Measurements from ENCODE around the gene GNAT1.

GNAT1 gene

DNA sequence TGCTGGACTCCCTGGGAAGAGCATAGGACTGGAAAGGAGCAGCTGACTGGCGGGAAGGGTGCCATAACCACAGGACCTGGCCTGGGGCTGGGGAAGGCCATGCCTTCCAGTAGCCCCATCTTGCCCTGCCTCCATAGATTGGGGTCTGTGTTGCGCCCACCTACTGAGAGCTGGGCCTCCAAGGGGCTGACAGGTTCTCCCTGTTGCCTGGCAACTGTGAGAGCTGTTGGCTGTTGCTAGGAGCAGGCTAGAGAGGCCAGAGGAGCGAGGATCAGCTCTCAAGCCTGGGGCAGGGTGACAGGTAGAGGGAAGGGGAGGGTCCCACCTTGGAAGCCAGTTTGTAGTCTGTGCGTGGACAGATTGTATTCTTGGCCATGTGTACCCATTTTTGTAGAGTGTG lies 41.8 kb downstream of the GNAT1 start:
- 87 to 100% methylated on average over 3 of the region's 4 CpGs for whole genome bisulfite sequencing, 2 experiments (ENCODE audit: insufficient coverage in 2 of 2)
- peaks cover 2% of the 10 kb centered on the region for H3K36me3 ChIP-seq (ENCODE audit: control insufficient read depth, insufficient read depth, low read length)
- no peak overlapping the region for H3K4me3 ChIP-seq (ENCODE audit: extremely low read depth, insufficient read depth, low read length, poor library complexity, severe bottlenecking)
- H3K27ac ChIP-seq (ENCODE audit: low read depth, low read length, severe bottlenecking): no peak overlapping the region
- no peaks in the 10 kb centered on the region for H3K9me3 ChIP-seq (ENCODE audit: control insufficient read depth, low read length)
- peaks cover 8% of the 10 kb centered on the region for H3K4me1 ChIP-seq (ENCODE audit: control insufficient read depth, insufficient read depth, low read length, poor library complexity, severe bottlenecking)

- Histone ChIP-seq H3K9me3 (ENCODE audit: control insufficient read depth, low read length) (no peaks in the 10 kb centered on the region), H3K27ac (ENCODE audit: low read depth, low read length, severe bottlenecking) (peak within 1 kb of the TSS; percentile 74), H3K4me3 (ENCODE audit: extremely low read depth, insufficient read depth, low read length, poor library complexity, severe bottlenecking) (peak within 1 kb of the TSS; percentile 97), H3K4me1 (ENCODE audit: control insufficient read depth, insufficient read depth, low read length, poor library complexity, severe bottlenecking) (peaks cover 16% of the 10 kb centered on the region), H3K36me3 (ENCODE audit: control insufficient read depth, insufficient read depth, low read length) (peaks cover 24% of the 10 kb centered on the region)
- WGBS, 2 experiments (ENCODE audit: insufficient coverage in 2 of 2): 0 to 1% methylated on average over 66 to 71 of the region's 75 CpGs
Measured at GRCh38 chr3:50235716-50236483, 44.5 kb downstream of the GNAT1 start, which contains the start of gene GNAI2. TSS of gene GNAI2 (plus strand) at chr3:50236204. CDS start at chr3:50236336, 132 bp downstream.

DNA sequence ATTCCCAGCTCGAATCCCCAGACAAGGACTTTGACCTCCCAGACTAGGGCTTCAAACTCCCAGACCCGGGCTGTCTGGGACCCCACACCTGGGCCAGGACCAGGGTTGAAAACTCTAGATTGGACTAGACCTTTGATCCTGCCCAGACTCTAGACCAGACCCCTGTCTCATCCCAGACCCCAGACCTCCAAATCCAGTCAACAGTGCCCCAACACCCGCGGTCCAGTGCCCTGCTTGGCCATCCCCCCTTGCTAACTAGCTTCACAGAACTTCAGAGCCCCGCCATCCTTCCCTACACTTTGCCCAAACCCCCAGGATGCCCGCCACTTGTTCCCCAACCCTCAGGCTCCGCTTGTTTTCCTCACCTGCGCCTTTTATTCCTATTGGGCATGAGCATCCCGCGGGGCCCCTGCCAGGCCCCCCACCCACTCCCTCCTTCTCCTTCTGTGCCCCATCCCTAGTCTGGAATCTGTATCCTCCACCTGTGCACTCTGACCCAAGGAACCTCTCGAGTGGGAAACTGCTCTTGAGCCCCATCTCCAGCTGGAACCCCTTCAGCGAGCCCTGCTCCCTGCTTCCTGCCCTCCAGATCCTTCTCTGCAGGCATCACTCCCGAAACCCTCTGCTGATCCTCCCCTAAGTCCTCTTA lies 45.2 kb downstream of the GNAT1 start:
- Histone ChIP-seq H3K4me3 (ENCODE audit: extremely low read depth, insufficient read depth, low read length, poor library complexity, severe bottlenecking) (peak overlapping the region; percentile 97), H3K36me3 (ENCODE audit: control insufficient read depth, insufficient read depth, low read length) (peaks cover 29% of the 10 kb centered on the region), H3K27ac (ENCODE audit: low read depth, low read length, severe bottlenecking) (peak overlapping the region; percentile 74), H3K9me3 (ENCODE audit: control insufficient read depth, low read length) (no peaks in the 10 kb centered on the region), H3K4me1 (ENCODE audit: control insufficient read depth, insufficient read depth, low read length, poor library complexity, severe bottlenecking) (peaks cover 23% of the 10 kb centered on the region)
- 1 to 2% methylated on average over 12 to 13 of the region's 13 CpGs for WGBS, 2 experiments (ENCODE audit: insufficient coverage in 2 of 2)

DNA sequence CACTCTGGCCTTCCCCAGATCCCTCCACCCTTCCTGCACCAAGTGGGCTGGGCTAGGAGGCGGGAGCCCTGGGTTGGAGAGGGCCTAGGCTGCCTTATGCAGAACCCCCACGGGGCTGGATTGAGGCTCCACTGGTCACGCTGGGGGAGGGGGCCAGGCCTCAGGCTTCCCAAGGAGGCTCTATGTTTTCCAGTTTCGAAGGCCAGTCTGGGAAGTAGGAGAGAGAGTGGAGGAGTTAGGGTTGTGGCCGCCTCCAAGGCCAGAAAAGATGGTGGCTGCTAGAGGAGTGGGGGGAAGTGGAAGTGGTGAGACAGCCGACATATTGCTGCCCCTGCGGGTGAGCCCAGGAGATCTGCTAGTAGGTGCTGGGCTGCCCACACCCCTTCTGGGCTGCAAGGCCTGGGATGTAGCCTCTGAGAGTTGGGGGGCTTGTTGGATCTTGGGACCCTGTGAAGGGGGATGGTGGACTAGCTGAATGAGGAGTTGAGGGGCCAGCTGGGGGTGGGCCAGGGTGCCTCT lies 45.8 kb downstream of the GNAT1 start:
- H3K4me1 ChIP-seq (ENCODE audit: control insufficient read depth, insufficient read depth, low read length, poor library complexity, severe bottlenecking): peaks cover 29% of the 10 kb centered on the region
- H3K36me3 ChIP-seq (ENCODE audit: control insufficient read depth, insufficient read depth, low read length): peaks cover 29% of the 10 kb centered on the region
- H3K27ac ChIP-seq (ENCODE audit: low read depth, low read length, severe bottlenecking): peak overlapping the region; percentile 74
- WGBS, 2 experiments (ENCODE audit: insufficient coverage in 2 of 2): 12 to 26% methylated on average over 2 to 6 of the region's 7 CpGs
- peak overlapping the region; percentile 97 for H3K4me3 ChIP-seq (ENCODE audit: extremely low read depth, insufficient read depth, low read length, poor library complexity, severe bottlenecking)
- no peaks in the 10 kb centered on the region for H3K9me3 ChIP-seq (ENCODE audit: control insufficient read depth, low read length)

DNA sequence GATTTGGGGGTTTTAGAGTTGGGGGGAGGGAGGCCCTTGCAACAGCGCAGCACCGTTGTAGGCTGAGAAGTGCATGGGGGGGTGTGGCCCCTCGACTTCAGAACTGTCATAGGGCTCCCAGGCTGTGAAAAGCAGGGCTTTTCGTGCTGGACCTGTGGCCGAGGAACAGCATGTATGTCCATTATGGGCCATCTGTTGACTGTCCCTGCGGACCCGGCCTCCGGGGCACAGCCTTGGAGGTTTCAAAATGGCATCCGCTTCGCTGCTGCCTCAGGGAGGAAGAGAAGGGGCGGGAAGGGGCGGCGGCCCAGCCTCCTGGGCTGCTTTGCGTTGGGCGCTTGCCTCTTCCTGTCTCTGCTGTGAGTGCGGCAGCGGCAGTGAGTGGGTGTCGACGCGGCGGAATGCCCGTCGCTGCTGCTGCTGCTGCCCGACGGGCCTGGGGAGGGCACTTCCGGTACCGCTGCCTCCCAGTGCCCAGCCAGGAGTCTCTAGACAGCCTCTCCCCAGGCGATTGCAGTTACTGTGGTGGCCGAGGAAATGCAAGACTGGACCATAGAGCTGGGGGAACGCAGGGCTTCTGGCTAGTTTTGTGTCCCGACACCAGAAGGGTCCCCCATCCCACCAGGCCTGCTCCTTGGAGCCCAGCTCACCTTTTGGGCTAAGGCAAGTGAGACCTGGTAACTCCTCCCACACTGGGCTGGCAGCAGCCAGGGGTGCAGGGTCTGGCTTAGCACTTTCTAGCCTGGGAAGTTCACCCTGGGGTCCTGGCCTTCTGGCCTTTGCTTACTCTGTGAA lies 46.5 kb downstream of the GNAT1 start:
- Histone ChIP-seq H3K36me3 (ENCODE audit: control insufficient read depth, insufficient read depth, low read length) (peaks cover 33% of the 10 kb centered on the region), H3K4me1 (ENCODE audit: control insufficient read depth, insufficient read depth, low read length, poor library complexity, severe bottlenecking) (peaks cover 36% of the 10 kb centered on the region), H3K4me3 (ENCODE audit: extremely low read depth, insufficient read depth, low read length, poor library complexity, severe bottlenecking) (peak overlapping the region; percentile 97), H3K9me3 (ENCODE audit: control insufficient read depth, low read length) (no peaks in the 10 kb centered on the region), H3K27ac (ENCODE audit: low read depth, low read length, severe bottlenecking) (peak overlapping the region; percentile 74)
- WGBS, 2 experiments (ENCODE audit: insufficient coverage in 2 of 2): 4 to 7% methylated on average over 29 to 30 of the region's 31 CpGs

- Histone ChIP-seq H3K27ac (ENCODE audit: low read depth, low read length, severe bottlenecking) (peak overlapping the region; percentile 74), H3K4me1 (ENCODE audit: control insufficient read depth, insufficient read depth, low read length, poor library complexity, severe bottlenecking) (peaks cover 42% of the 10 kb centered on the region), H3K36me3 (ENCODE audit: control insufficient read depth, insufficient read depth, low read length) (peaks cover 40% of the 10 kb centered on the region), H3K4me3 (ENCODE audit: extremely low read depth, insufficient read depth, low read length, poor library complexity, severe bottlenecking) (peak overlapping the region; percentile 97), H3K9me3 (ENCODE audit: control insufficient read depth, low read length) (no peaks in the 10 kb centered on the region)
- 88 to 95% methylated on average over 5 to 7 of the region's 7 CpGs for WGBS, 2 experiments (ENCODE audit: insufficient coverage in 2 of 2)
Measured at GRCh38 chr3:50238549-50239026, 47.2 kb downstream of the GNAT1 start.

GRCh38 chr3:50239649-50240048 lies 48.2 kb downstream of the GNAT1 start:
- Histone ChIP-seq H3K27ac (ENCODE audit: low read depth, low read length, severe bottlenecking) (no peak overlapping the region), H3K9me3 (ENCODE audit: control insufficient read depth, low read length) (no peaks in the 10 kb centered on the region), H3K36me3 (ENCODE audit: control insufficient read depth, insufficient read depth, low read length) (peaks cover 50% of the 10 kb centered on the region), H3K4me1 (ENCODE audit: control insufficient read depth, insufficient read depth, low read length, poor library complexity, severe bottlenecking) (peaks cover 47% of the 10 kb centered on the region), H3K4me3 (ENCODE audit: extremely low read depth, insufficient read depth, low read length, poor library complexity, severe bottlenecking) (no peak overlapping the region)
- WGBS, 2 experiments (ENCODE audit: insufficient coverage in 2 of 2): 51 to 73% methylated on average over 3 to 4 of the region's 4 CpGs

DNA sequence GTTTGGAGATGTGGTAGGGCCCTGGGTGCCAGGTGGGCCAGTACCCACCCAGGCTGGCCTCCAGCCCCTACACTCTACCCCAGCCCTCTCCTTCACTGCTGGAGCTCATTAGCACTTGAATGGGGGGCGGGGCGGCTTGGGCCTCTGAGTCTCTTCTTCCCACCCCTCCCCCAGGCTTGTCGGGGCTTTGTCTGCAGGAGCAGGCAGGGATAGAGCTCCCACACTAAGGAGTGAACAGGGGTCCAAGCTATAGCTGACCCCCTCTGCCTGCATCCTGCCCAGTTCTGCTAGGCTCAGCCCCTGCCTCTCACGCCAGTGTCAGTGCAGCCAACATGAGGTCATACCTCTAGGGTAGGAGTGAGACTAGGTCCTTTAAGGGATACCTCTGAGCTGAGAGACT lies 49.8 kb downstream of the GNAT1 start:
- peak overlapping the region; percentile 16 for H3K4me3 ChIP-seq (ENCODE audit: extremely low read depth, insufficient read depth, low read length, poor library complexity, severe bottlenecking)
- H3K4me1 ChIP-seq (ENCODE audit: control insufficient read depth, insufficient read depth, low read length, poor library complexity, severe bottlenecking): peaks cover 57% of the 10 kb centered on the region
- H3K27ac ChIP-seq (ENCODE audit: low read depth, low read length, severe bottlenecking): peak overlapping the region; percentile 36
- no peaks in the 10 kb centered on the region for H3K9me3 ChIP-seq (ENCODE audit: control insufficient read depth, low read length)
- WGBS, 2 experiments (ENCODE audit: insufficient coverage in 2 of 2): 6 to 14% methylated on average over 1 to 3 of the region's 4 CpGs
- peaks cover 60% of the 10 kb centered on the region for H3K36me3 ChIP-seq (ENCODE audit: control insufficient read depth, insufficient read depth, low read length)

GRCh38 chr3:50241713-50242380 lies 50.4 kb downstream of the GNAT1 start:
- Histone ChIP-seq H3K9me3 (ENCODE audit: control insufficient read depth, low read length) (no peaks in the 10 kb centered on the region), H3K36me3 (ENCODE audit: control insufficient read depth, insufficient read depth, low read length) (peaks cover 60% of the 10 kb centered on the region), H3K27ac (ENCODE audit: low read depth, low read length, severe bottlenecking) (peak overlapping the region; percentile 36), H3K4me3 (ENCODE audit: extremely low read depth, insufficient read depth, low read length, poor library complexity, severe bottlenecking) (no peak overlapping the region), H3K4me1 (ENCODE audit: control insufficient read depth, insufficient read depth, low read length, poor library complexity, severe bottlenecking) (peaks cover 63% of the 10 kb centered on the region)
- WGBS, 2 experiments (ENCODE audit: insufficient coverage in 2 of 2): 82% methylated on average over 4 to 5 of the region's 7 CpGs

DNA sequence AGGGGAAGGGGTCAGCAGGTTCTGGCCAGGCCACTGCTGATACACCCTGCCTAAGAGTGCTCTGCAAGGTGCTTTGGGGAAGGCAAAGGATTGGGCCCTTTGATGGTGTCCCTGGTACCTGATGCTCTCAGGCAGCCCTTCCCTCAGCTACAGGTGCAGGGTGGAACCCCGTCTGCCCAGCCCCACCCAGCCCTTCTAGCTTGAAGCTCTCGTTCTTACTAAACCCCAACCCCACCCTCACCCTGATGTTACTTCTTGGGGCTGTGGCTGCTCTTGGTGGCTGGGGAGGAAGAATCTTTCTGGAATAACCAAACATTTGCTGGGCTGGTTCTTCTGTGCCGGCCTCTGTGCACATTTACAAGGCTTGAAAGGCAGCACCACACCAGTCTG lies 51.0 kb downstream of the GNAT1 start:
- no CpG with 5 or more reads among the region's 3 CpGs for WGBS, 2 experiments (ENCODE audit: insufficient coverage in 2 of 2)

More for the DNA sequence above, 51.0 kb downstream of the GNAT1 start:
- Histone ChIP-seq H3K36me3 (ENCODE audit: control insufficient read depth, insufficient read depth, low read length) (peaks cover 62% of the 10 kb centered on the region), H3K9me3 (ENCODE audit: control insufficient read depth, low read length) (no peaks in the 10 kb centered on the region), H3K27ac (ENCODE audit: low read depth, low read length, severe bottlenecking) (peak overlapping the region; percentile 67), H3K4me3 (ENCODE audit: extremely low read depth, insufficient read depth, low read length, poor library complexity, severe bottlenecking) (no peak overlapping the region), H3K4me1 (ENCODE audit: control insufficient read depth, insufficient read depth, low read length, poor library complexity, severe bottlenecking) (peaks cover 68% of the 10 kb centered on the region)
